ENCODE data around the gene OGT.

DNA sequence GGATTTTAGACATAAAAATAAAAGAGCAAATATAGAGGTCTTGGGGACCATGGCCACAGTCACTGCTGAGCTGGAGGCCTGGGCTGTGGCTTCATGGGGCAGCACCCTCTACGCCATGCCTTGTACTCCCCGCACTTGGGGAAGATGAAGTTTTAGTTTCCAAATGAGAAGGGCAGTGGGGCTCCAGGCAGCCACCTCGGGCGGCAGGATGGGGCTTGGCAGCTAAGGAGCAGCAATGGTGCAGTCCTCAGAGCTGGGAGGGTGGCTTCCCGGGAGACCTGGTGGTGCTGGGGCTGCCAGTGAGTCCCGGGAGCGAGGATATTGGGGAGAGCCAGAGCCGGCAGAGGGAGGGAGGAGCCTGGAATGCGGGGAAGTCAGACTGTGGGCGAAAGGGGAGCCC, 83.0 kb downstream of the OGT start:
- TF ChIP-seq, protein P1, sequence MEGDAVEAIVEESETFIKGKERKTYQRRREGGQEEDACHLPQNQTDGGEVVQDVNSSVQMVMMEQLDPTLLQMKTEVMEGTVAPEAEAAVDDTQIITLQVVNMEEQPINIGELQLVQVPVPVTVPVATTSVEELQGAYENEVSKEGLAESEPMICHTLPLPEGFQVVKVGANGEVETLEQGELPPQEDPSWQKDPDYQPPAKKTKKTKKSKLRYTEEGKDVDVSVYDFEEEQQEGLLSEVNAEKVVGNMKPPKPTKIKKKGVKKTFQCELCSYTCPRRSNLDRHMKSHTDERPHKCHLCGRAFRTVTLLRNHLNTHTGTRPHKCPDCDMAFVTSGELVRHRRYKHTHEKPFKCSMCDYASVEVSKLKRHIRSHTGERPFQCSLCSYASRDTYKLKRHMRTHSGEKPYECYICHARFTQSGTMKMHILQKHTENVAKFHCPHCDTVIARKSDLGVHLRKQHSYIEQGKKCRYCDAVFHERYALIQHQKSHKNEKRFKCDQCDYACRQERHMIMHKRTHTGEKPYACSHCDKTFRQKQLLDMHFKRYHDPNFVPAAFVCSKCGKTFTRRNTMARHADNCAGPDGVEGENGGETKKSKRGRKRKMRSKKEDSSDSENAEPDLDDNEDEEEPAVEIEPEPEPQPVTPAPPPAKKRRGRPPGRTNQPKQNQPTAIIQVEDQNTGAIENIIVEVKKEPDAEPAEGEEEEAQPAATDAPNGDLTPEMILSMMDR (IDR thresholded peaks at IDR 0.05; ENCODE audit: insufficient read depth, low read length) = no peak
- TF ChIP-seq GABPA (IDR thresholded peaks at IDR 0.05; ENCODE audit: low read depth) (no peak), REST (IDR thresholded peaks at IDR 0.05; ENCODE audit: insufficient replicate concordance, low read depth) (no peak), POLR2AphosphoS5 (IDR thresholded peaks at IDR 0.05; ENCODE audit: low read depth) (no peak)

Measured in HL-60 (cell line).